Neural cell (in vitro differentiated cells): ENCODE data around the gene PDS5A. TPM values are rescaled to one million over a fixed set of nuclear protein-coding genes. Genes with fewer than 3 reads are reported as not detected.
A peak's percentile ranks its signal among the peaks of the same experiment; 100 is the strongest.

Source experiments
- H2AFZ ChIP-seq: fragments of 200-600, 300-800 bp; sonication (generic), shearing (Covaris generic); 2 replicates; pipeline ENCODE4 v1.6.0; 2014; ENCODE audit warnings: low read depth, mild to moderate bottlenecking, antibody characterized with exemption, low read length, moderate library complexity
- H3F3A ChIP-seq: fragments of 200-600 bp; shearing (Covaris generic); 2 replicates; pipeline ENCODE4 v1.6.1; 2016; ENCODE audit warnings: mild to moderate bottlenecking, moderate library complexity, mixed read lengths, antibody characterized with exemption, low read length; ENCODE audit not compliant: insufficient read depth, poor library complexity, severe bottlenecking
- H3K27ac ChIP-seq: fragments of 200-600, 300-800 bp; sonication (generic), shearing (Covaris generic); 2 replicates; pipeline ENCODE4 v1.5.1; 2014; ENCODE audit warnings: mild to moderate bottlenecking, low read length, moderate library complexity
- H3K27me3 ChIP-seq: fragments of 300-800, 200-600 bp; sonication (generic), shearing (Covaris generic); 2 replicates; pipeline ENCODE4 v1.6.0; 2014; ENCODE audit warnings: mild to moderate bottlenecking, low read depth, low read length, moderate library complexity; ENCODE audit not compliant: insufficient read depth
- H3K36me3 ChIP-seq: fragments of 300-800, 200-600 bp; sonication (generic), shearing (Covaris generic); 2 replicates; pipeline ENCODE4 v1.5.1; 2014; ENCODE audit warnings: mild to moderate bottlenecking, antibody characterized with exemption, low read length, moderate library complexity; ENCODE audit not compliant: insufficient read depth
- H3K4me2 ChIP-seq: fragments of 300-800, 200-600 bp; sonication (generic), shearing (Covaris generic); 2 replicates; pipeline ENCODE4 v1.6.0; 2014; ENCODE audit warnings: mild to moderate bottlenecking, low read length
- H3K4me3 ChIP-seq: fragments of 300-800, 200-600 bp; sonication (generic), shearing (Covaris generic); 2 replicates; pipeline ENCODE4 v1.5.1; 2014; ENCODE audit warnings: mild to moderate bottlenecking, low read length, moderate library complexity
- H3K79me2 ChIP-seq: fragments of 200-600 bp; shearing (Covaris generic); replicated peaks from 2 replicates; pipeline ENCODE4 v1.6.0; 2014; ENCODE audit warnings: mild to moderate bottlenecking, low read length, moderate library complexity; ENCODE audit not compliant: insufficient read depth
- H3K9ac ChIP-seq: fragments of 300-800, 200-600 bp; sonication (generic), shearing (Covaris generic); 2 replicates; pipeline ENCODE4 v1.6.1; 2016; ENCODE audit warnings: mild to moderate bottlenecking, low read length, mixed read lengths
- H3K9me2 ChIP-seq: fragments of 200-600 bp; shearing (Covaris generic); 2 replicates; pipeline ENCODE4 v1.6.1; 2016; ENCODE audit warnings: mild to moderate bottlenecking, low read length, mixed read lengths; ENCODE audit not compliant: insufficient read depth
- H3K9me3 ChIP-seq: fragments of 200-600, 300-800 bp; sonication (generic), shearing (Covaris generic); 2 replicates; pipeline ENCODE4 v1.6.1; 2016; ENCODE audit warnings: mild to moderate bottlenecking, mixed run types, low read length, moderate library complexity, mixed read lengths
- H4K20me1 ChIP-seq: fragments of 200-600 bp; shearing (Covaris generic); 2 replicates; pipeline ENCODE4 v1.6.1; 2016; ENCODE audit warnings: mild to moderate bottlenecking, mixed run types; ENCODE audit not compliant: insufficient read depth
- EP300 ChIP-seq: fragments of 450-650 bp; conservative IDR thresholded peaks from 2 replicates; pipeline ENCODE4 v1.6.1; 2014; ENCODE audit warnings: antibody characterized with exemption, mild to moderate bottlenecking, moderate library complexity; ENCODE audit not compliant: poor library complexity, severe bottlenecking
- EZH2 ChIP-seq: fragments of 200-600, 300-800 bp; shearing (Covaris generic), sonication (generic); IDR thresholded peaks from 2 replicates; pipeline ENCODE4 v1.6.1; 2014; ENCODE audit warnings: antibody characterized with exemption, low read length, borderline replicate concordance, mild to moderate bottlenecking; ENCODE audit not compliant: insufficient read depth, poor library complexity, severe bottlenecking
- MXI1 ChIP-seq: fragments of 450-650 bp; conservative IDR thresholded peaks from 2 replicates; pipeline ENCODE4 v1.6.1; 2014; ENCODE audit warnings: antibody characterized with exemption, mild to moderate bottlenecking; ENCODE audit not compliant: poor library complexity, severe bottlenecking
- POLR2AphosphoS5 ChIP-seq: IDR thresholded peaks from 2 replicates; pipeline ENCODE4 v1.6.1; 2012
- RAD21 ChIP-seq: fragments of 450-650 bp; conservative IDR thresholded peaks from 2 replicates; pipeline ENCODE4 v1.6.1; 2014; ENCODE audit warnings: antibody characterized with exemption, mild to moderate bottlenecking, moderate library complexity
- SMC3 ChIP-seq: fragments of 450-650 bp; conservative IDR thresholded peaks from 2 replicates; pipeline ENCODE4 v1.6.1; 2014; ENCODE audit warnings: antibody characterized with exemption, mild to moderate bottlenecking, moderate library complexity; ENCODE audit not compliant: poor library complexity
- TAF1 ChIP-seq: IDR thresholded peaks from 2 replicates; pipeline ENCODE4 v1.6.1; 2012; ENCODE audit warnings: low read depth
- polyA plus RNA-seq: library from polyadenylated mRNA; depleted of rRNA; stranded (reverse); fragments of >200 nt; gene quantifications from 2 replicates; pipeline ENCODE4 v1.2.3, GENCODE V29; 2014
- TF ChIP-seq, protein P1 (sequence below): fragments of 450-650 bp; IDR thresholded peaks from 2 replicates; pipeline ENCODE4 v1.5.1; 2014; ENCODE audit warnings: antibody characterized with exemption, mild to moderate bottlenecking, moderate library complexity; ENCODE audit not compliant: poor library complexity, severe bottlenecking
- TF ChIP-seq, protein P2 (sequence below): IDR thresholded peaks from 2 replicates; pipeline ENCODE4 v1.6.1; 2012; ENCODE audit warnings: borderline replicate concordance

Gene PDS5A
- polyA plus RNA-seq, 1 donor from 2014 or later, result 46.3 TPM

DNA sequence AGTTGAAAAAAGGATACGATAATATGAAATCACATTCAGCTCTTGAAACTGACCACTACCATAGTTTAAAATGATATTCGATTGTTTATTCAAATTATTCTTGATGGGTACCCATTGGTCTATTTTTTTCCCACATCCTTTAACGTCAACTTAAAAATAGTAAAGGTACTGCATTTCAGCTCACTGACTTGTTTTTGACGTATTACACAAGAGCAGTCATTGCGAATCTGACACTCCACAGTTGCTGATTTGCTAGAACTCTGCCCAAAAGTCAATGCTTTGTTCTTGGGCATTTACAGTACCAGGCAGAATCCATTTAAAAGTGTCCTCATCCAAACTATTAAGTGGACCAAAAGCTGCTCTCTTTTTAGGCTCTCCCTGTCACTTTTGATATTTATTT lies 1.2 kb upstream of the PDS5A start:
- H3K27ac ChIP-seq, result no peak overlapping the region

GRCh38 chr4:39978378-39978775 lies 666 bp upstream of the PDS5A start:
- Histone ChIP-seq H4K20me1 (no peaks in the 10 kb centered on the region), H3K9me2 (no peaks in the 10 kb centered on the region), H3K27me3 (no peaks in the 10 kb centered on the region), H3K79me2 (peaks cover 28% of the 10 kb centered on the region), H3K4me3 (peak overlapping the region; percentile 72), H2AFZ (peak overlapping the region; percentile 27), H3K9ac (peak overlapping the region; percentile 47), H3K27ac (no peak overlapping the region), H3F3A (no peaks in the 10 kb centered on the region), H3K36me3 (peaks cover 5% of the 10 kb centered on the region), H3K4me2 (peak overlapping the region; percentile 78), H3K9me3 (no peaks in the 10 kb centered on the region)
- TF ChIP-seq, protein P1, sequence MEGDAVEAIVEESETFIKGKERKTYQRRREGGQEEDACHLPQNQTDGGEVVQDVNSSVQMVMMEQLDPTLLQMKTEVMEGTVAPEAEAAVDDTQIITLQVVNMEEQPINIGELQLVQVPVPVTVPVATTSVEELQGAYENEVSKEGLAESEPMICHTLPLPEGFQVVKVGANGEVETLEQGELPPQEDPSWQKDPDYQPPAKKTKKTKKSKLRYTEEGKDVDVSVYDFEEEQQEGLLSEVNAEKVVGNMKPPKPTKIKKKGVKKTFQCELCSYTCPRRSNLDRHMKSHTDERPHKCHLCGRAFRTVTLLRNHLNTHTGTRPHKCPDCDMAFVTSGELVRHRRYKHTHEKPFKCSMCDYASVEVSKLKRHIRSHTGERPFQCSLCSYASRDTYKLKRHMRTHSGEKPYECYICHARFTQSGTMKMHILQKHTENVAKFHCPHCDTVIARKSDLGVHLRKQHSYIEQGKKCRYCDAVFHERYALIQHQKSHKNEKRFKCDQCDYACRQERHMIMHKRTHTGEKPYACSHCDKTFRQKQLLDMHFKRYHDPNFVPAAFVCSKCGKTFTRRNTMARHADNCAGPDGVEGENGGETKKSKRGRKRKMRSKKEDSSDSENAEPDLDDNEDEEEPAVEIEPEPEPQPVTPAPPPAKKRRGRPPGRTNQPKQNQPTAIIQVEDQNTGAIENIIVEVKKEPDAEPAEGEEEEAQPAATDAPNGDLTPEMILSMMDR, result no peak
- TF ChIP-seq POLR2AphosphoS5, result no peak
- no peak for TF ChIP-seq RAD21
- TF ChIP-seq TAF1, result no peak
- TF ChIP-seq, protein P2, sequence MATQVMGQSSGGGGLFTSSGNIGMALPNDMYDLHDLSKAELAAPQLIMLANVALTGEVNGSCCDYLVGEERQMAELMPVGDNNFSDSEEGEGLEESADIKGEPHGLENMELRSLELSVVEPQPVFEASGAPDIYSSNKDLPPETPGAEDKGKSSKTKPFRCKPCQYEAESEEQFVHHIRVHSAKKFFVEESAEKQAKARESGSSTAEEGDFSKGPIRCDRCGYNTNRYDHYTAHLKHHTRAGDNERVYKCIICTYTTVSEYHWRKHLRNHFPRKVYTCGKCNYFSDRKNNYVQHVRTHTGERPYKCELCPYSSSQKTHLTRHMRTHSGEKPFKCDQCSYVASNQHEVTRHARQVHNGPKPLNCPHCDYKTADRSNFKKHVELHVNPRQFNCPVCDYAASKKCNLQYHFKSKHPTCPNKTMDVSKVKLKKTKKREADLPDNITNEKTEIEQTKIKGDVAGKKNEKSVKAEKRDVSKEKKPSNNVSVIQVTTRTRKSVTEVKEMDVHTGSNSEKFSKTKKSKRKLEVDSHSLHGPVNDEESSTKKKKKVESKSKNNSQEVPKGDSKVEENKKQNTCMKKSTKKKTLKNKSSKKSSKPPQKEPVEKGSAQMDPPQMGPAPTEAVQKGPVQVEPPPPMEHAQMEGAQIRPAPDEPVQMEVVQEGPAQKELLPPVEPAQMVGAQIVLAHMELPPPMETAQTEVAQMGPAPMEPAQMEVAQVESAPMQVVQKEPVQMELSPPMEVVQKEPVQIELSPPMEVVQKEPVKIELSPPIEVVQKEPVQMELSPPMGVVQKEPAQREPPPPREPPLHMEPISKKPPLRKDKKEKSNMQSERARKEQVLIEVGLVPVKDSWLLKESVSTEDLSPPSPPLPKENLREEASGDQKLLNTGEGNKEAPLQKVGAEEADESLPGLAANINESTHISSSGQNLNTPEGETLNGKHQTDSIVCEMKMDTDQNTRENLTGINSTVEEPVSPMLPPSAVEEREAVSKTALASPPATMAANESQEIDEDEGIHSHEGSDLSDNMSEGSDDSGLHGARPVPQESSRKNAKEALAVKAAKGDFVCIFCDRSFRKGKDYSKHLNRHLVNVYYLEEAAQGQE, result no peak
- TF ChIP-seq SMC3, result no peak
- TF ChIP-seq EP300, result no peak
- no peak for TF ChIP-seq EZH2
- TF ChIP-seq MXI1, result no peak

More for the DNA sequence above, 1.2 kb upstream of the PDS5A start:
- Histone ChIP-seq H3K79me2 (peaks cover 24% of the 10 kb centered on the region), H3K4me2 (no peak overlapping the region), H3K9ac (no peak overlapping the region), H3F3A (no peaks in the 10 kb centered on the region), H3K27me3 (no peaks in the 10 kb centered on the region), H3K9me3 (no peaks in the 10 kb centered on the region), H4K20me1 (no peaks in the 10 kb centered on the region), H3K36me3 (peaks cover 5% of the 10 kb centered on the region), H3K4me3 (no peak overlapping the region), H2AFZ (no peak overlapping the region), H3K9me2 (no peaks in the 10 kb centered on the region)
- no peak for TF ChIP-seq EZH2
- no peak for TF ChIP-seq RAD21
- TF ChIP-seq, protein P1, result no peak
- TF ChIP-seq EP300, result no peak
- TF ChIP-seq, protein P2, result no peak
- no peak for TF ChIP-seq POLR2AphosphoS5
- no peak for TF ChIP-seq SMC3
- no peak for TF ChIP-seq TAF1
- TF ChIP-seq MXI1, result no peak
